Colonic mucosa (tissue), 4 donors: ENCODE measurements around the gene S100A10. TPM values are rescaled to one million over a fixed set of nuclear protein-coding genes. Genes with fewer than 3 reads are reported as not detected.

Experiments
- DNase-seq: peaks from one replicate; pipeline ENCODE4 v3.0.0-alpha.2; 2020
- H3K27ac ChIP-seq: fragments of 200-600 bp; one replicate; pipeline ENCODE4 v1.8.0; 2021
- H3K27me3 ChIP-seq: fragments of 200-600 bp; one replicate; pipeline ENCODE4 v1.8.0; 2021
- H3K36me3 ChIP-seq: fragments of 200-600 bp; one replicate; pipeline ENCODE4 v1.8.0; 2021
- H3K4me1 ChIP-seq: fragments of 200-600 bp; one replicate; pipeline ENCODE4 v1.8.0; 2021; ENCODE audit warnings: mild to moderate bottlenecking
- H3K4me3 ChIP-seq: fragments of 200-600 bp; one replicate; pipeline ENCODE4 v1.8.0; 2021
- H3K9ac ChIP-seq, 2 donors: one replicate each; pipeline ENCODE4 v1.7.0; 2013; ENCODE audit warnings: control low read depth in 2 of 2, low read depth in 2 of 2, low read length in 2 of 2
- H3K9me3 ChIP-seq: fragments of 200-600 bp; one replicate; pipeline ENCODE4 v1.8.0; 2021
- CTCF ChIP-seq: fragments of 200-600 bp; IDR thresholded peaks from one replicate; pipeline ENCODE4 v1.8.0; 2022; ENCODE audit warnings: antibody characterized with exemption, mild to moderate bottlenecking
- intact Hi-C: fragments of 100-400 bp; cut with DNase I; formaldehyde crosslinking; loops from one replicate; pipeline ENCODE4 v1.14.1; 2022
- total RNA-seq, 2 donors: library from RNA; stranded (reverse); fragmentation: NEBNext Ultra II Directional in 1 of 2; extraction: Animal tissue kit (Norgen Biotek cat#: 25700) in 1 of 2; gene quantifications; one replicate each; pipeline ENCODE4 v1.2.1, GENCODE V29; 2021
- donor health status: healthy.
- donor health status: DM: no; HTN: no; CAD: no.
- donor health status: DM: no; HTN: no; CAD: no.

Gene S100A10
- total RNA-seq, 2 donors from 2014 or later = 1,313 to 1,485 TPM

DNA sequence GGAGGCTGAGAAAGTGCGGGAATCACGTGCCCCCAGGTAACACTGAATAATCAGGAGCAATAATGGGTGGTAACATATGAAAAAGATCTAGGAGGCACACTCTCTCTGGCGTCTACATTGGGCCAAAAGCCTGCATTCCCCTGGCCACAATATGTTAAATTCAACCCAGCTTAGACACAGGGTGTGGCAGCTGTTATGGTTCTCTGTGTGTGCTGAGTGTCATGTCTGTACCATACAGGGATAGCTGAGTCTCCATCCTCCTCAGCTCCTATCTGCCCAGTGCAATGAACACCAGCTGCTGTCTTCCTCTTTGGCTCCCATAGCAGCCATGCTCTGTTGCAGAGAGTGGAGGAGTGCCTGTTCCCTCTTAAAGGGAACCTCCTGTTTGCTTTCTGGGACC, 28.8 kb upstream of the S100A10 start:
- intact Hi-C loops = no loop called here
- no peak for TF ChIP-seq CTCF
- no peaks in the 10 kb centered on the region for H3K9me3 ChIP-seq
- H3K4me1 ChIP-seq = no peaks in the 10 kb centered on the region
- H3K27me3 ChIP-seq = no peaks in the 10 kb centered on the region
- no peak overlapping the region for H3K27ac ChIP-seq
- H3K9ac ChIP-seq = no peak overlapping the region
- no peak for DNase-seq
- H3K4me3 ChIP-seq = no peak overlapping the region
- H3K36me3 ChIP-seq = no peaks in the 10 kb centered on the region

GRCh38 chr1:152021569-152021968, 27.9 kb upstream of the S100A10 start:
- no peaks in the 10 kb centered on the region for H3K4me1 ChIP-seq
- no peaks in the 10 kb centered on the region for H3K36me3 ChIP-seq
- H3K9ac ChIP-seq = no peak overlapping the region
- no peak for TF ChIP-seq CTCF
- DNase-seq = no peak
- H3K27me3 ChIP-seq = no peaks in the 10 kb centered on the region
- intact Hi-C loops = no loop called here
- H3K27ac ChIP-seq = no peak overlapping the region
- no peak overlapping the region for H3K4me3 ChIP-seq
- H3K9me3 ChIP-seq = no peaks in the 10 kb centered on the region

GRCh38 chr1:152020849-152021248, 27.2 kb upstream of the S100A10 start:
- intact Hi-C loops = no loop called here
- DNase-seq = no peak
- Histone ChIP-seq H3K36me3 (no peaks in the 10 kb centered on the region), H3K27ac (no peak overlapping the region), H3K9me3 (no peaks in the 10 kb centered on the region), H3K27me3 (no peaks in the 10 kb centered on the region), H3K4me1 (no peaks in the 10 kb centered on the region), H3K4me3 (no peak overlapping the region), H3K9ac (no peak overlapping the region)
- no peak for TF ChIP-seq CTCF

GRCh38 chr1:152018537-152018936, 24.9 kb upstream of the S100A10 start:
- no peaks in the 10 kb centered on the region for H3K9me3 ChIP-seq
- intact Hi-C loops = no loop called here
- no peaks in the 10 kb centered on the region for H3K4me1 ChIP-seq
- H3K27ac ChIP-seq = no peak overlapping the region
- no peak overlapping the region for H3K9ac ChIP-seq
- peak; percentile 13 for TF ChIP-seq CTCF
- no peaks in the 10 kb centered on the region for H3K36me3 ChIP-seq
- no peak overlapping the region for H3K4me3 ChIP-seq
- H3K27me3 ChIP-seq = no peaks in the 10 kb centered on the region
- no peak for DNase-seq

DNA sequence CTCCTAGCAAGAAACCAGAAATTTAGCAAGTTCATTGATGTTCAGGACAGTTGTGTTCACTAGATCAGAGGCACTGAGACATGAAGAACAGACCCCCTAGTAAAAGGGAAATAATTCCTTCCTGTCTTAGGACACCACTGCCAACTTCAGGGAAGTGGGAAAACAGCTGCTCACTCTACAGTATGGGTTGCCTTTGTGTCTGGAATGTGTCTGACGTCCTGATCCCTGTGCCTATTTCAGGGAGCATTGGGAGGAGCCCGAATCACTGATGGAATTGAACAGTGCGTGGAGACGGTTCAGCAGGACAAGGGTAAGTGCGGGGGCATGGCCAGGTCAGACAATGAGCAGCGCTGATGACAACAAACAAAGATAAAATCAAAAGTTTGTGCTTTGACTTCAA, 22.1 kb upstream of the S100A10 start:
- DNase-seq = no peak
- H3K4me1 ChIP-seq = no peaks in the 10 kb centered on the region
- no peaks in the 10 kb centered on the region for H3K9me3 ChIP-seq
- no peak overlapping the region for H3K27ac ChIP-seq
- no peak overlapping the region for H3K4me3 ChIP-seq
- no peak overlapping the region for H3K9ac ChIP-seq
- no peaks in the 10 kb centered on the region for H3K36me3 ChIP-seq
- no peak for TF ChIP-seq CTCF
- intact Hi-C loops = no loop called here
- no peaks in the 10 kb centered on the region for H3K27me3 ChIP-seq

GRCh38 chr1:152014943-152015342, 21.3 kb upstream of the S100A10 start:
- no peaks in the 10 kb centered on the region for H3K9me3 ChIP-seq
- no peaks in the 10 kb centered on the region for H3K4me1 ChIP-seq
- intact Hi-C loops = no loop called here
- no peak for DNase-seq
- no peak for TF ChIP-seq CTCF
- H3K4me3 ChIP-seq = no peak overlapping the region
- H3K27ac ChIP-seq = no peak overlapping the region
- H3K36me3 ChIP-seq = no peaks in the 10 kb centered on the region
- H3K9ac ChIP-seq = no peak overlapping the region
- H3K27me3 ChIP-seq = no peaks in the 10 kb centered on the region
